Stimulated activated CD4-positive, alpha-beta T cell treated with anti-CD3 and anti-CD28 coated beads, Interleukin-1b, Interleukin-23, amount 100 ng/mL, for 48 hours (primary cell): ENCODE data around the gene DDX28.
"Not testable (repeated sequence)": the region's sequence is repeated elsewhere in the genome, so short reads cannot be mapped to it uniquely, and the experiment has no call there.

Experiments
- DNase-seq: peaks from one replicate; pipeline ENCODE4 v3.0.0-alpha.2; 2020

The DDX28 gene

GRCh38 chr16:67993207-67994039 is 29.6 kb downstream of the DDX28 start:
- peak; percentile 85 for DNase-seq

GRCh38 chr16:67992661-67993206 is 30.3 kb downstream of the DDX28 start:
- DNase-seq: no peak

GRCh38 chr16:67990018-67990386 is 33.0 kb downstream of the DDX28 start:
- no peak for DNase-seq

GRCh38 chr16:67989322-67990017 is 33.6 kb downstream of the DDX28 start:
- DNase-seq: no peak

GRCh38 chr16:67988675-67989074 is 34.4 kb downstream of the DDX28 start:
- no peak for DNase-seq

GRCh38 chr16:67987460-67988160 is 35.4 kb downstream of the DDX28 start:
- no peak for DNase-seq

GRCh38 chr16:67986949-67987348 is 36.1 kb downstream of the DDX28 start:
- no peak for DNase-seq

- DNase-seq: no peak
Observed at GRCh38 chr16:67982011-67982696, 40.9 kb downstream of the DDX28 start.

GRCh38 chr16:67979955-67980678 is 42.9 kb downstream of the DDX28 start, which contains the start of gene DPEP3:
TSS of gene DPEP3 (minus strand) at chr16:67980499. CDS start at chr16:67980380, 119 bp downstream.
- no peak for DNase-seq

- DNase-seq: no peak
Observed at GRCh38 chr16:67977469-67978227, 45.4 kb downstream of the DDX28 start.

- DNase-seq: no peak
Observed at GRCh38 chr16:67977005-67977404, 46.0 kb downstream of the DDX28 start.

- no peak for DNase-seq
Observed at GRCh38 chr16:67976205-67976604, 46.8 kb downstream of the DDX28 start.

GRCh38 chr16:67975321-67976105 is 47.5 kb downstream of the DDX28 start:
- no peak for DNase-seq

- DNase-seq: not testable (repeated sequence)
Observed at GRCh38 chr16:67972285-67972684, 50.7 kb downstream of the DDX28 start.

GRCh38 chr16:67971111-67971510 is 51.9 kb downstream of the DDX28 start:
- DNase-seq: no peak
